GM18505 (cell line): Measurements from ENCODE around the gene NRP2.

ENCODE experiments used
- ATAC-seq: cut with Tn5 transposase; IDR thresholded peaks from one replicate; pipeline ENCODE4 v1.9.1; 2021; ENCODE audit not compliant: unreplicated experiment
- POLR2A ChIP-seq: IDR thresholded peaks from 4 replicates; pipeline ENCODE4 v1.6.1; 2011; ENCODE audit warnings: borderline replicate concordance; ENCODE audit not compliant: insufficient read depth, insufficient read length; ENCODE audit errors: extremely low read depth

The NRP2 gene

GRCh38 chr2:205730701-205731582 is 48.6 kb downstream of the NRP2 start:
- no peak for ATAC-seq
- TF ChIP-seq POLR2A, result no peak

GRCh38 chr2:205731583-205731981 is 49.3 kb downstream of the NRP2 start:
- ATAC-seq, result no peak
- TF ChIP-seq POLR2A, result no peak

- no peak for ATAC-seq
- TF ChIP-seq POLR2A, result no peak
Observed at GRCh38 chr2:205732314-205732713, 50.0 kb downstream of the NRP2 start.

GRCh38 chr2:205733082-205733481 is 50.8 kb downstream of the NRP2 start:
- no peak for TF ChIP-seq POLR2A
- ATAC-seq, result no peak

- ATAC-seq, result no peak
- no peak for TF ChIP-seq POLR2A
Observed at GRCh38 chr2:205733648-205734047, 51.3 kb downstream of the NRP2 start.

- ATAC-seq, result no peak
- TF ChIP-seq POLR2A, result no peak
Observed at GRCh38 chr2:205734436-205735037, 52.2 kb downstream of the NRP2 start.

- no peak for TF ChIP-seq POLR2A
- no peak for ATAC-seq
Observed at GRCh38 chr2:205738117-205738968, 56.0 kb downstream of the NRP2 start.

- ATAC-seq, result no peak
- no peak for TF ChIP-seq POLR2A
Observed at GRCh38 chr2:205739620-205740019, 57.3 kb downstream of the NRP2 start.

- ATAC-seq, result no peak
- no peak for TF ChIP-seq POLR2A
Observed at GRCh38 chr2:205740381-205740780, 58.1 kb downstream of the NRP2 start.

- no peak for TF ChIP-seq POLR2A
- ATAC-seq, result no peak
Observed at GRCh38 chr2:205741256-205741978, 59.1 kb downstream of the NRP2 start.

- TF ChIP-seq POLR2A, result no peak
- no peak for ATAC-seq
Observed at GRCh38 chr2:205743137-205743536, 60.8 kb downstream of the NRP2 start.

GRCh38 chr2:205744074-205744591 is 61.8 kb downstream of the NRP2 start:
- no peak for TF ChIP-seq POLR2A
- ATAC-seq, result no peak
